GM10266 (cell line): Measurements from ENCODE around the gene CCL17.
"Not testable (repeated sequence)": the region's sequence is repeated elsewhere in the genome, so short reads cannot be mapped to it uniquely, and the experiment has no call there.

ENCODE experiments used
- DNase-seq: peaks from one replicate; pipeline ENCODE4 v3.0.0; 2012; ENCODE audit errors: extremely low spot score
- CTCF ChIP-seq: IDR thresholded peaks from 2 replicates; pipeline ENCODE4 v1.5.1; 2012; ENCODE audit warnings: mild to moderate bottlenecking, low read depth; ENCODE audit not compliant: control insufficient read depth, insufficient read depth; ENCODE audit errors: missing control alignments

The CCL17 gene

DNA sequence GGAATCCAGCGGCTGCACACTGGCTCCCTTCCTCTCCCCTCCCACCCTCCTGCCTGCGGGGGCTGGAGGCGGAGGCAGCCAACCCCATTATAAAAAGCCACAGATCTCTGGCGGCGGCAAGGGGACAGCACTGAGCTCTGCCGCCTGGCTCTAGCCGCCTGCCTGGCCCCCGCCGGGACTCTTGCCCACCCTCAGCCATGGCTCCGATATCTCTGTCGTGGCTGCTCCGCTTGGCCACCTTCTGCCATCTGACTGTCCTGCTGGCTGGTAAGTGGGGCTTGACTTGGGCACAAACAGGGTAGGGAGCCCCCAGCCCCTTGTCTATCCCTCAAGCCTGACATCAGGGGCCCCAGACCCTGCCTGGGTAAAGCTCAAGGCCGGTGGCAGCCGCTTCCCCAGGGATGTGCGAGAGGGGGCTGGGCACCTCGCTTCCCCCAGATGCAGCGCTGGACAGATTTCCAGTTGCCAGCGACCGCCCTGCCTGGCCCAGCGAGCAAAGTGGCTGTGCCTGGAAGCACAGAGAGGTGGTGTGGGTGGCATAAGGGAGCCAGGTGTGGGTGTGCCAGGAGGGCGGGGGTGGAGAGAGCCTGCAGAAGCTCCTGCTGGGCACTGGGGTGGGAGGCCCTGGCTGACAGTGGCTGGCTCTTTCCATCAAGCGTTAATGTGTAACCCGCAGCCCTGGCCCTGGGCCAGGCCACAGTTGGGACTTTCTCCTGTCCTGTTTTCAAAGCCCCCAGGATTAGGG, 32.0 kb upstream of the CCL17 start, which contains the start of gene CX3CL1:
Gene CX3CL1, plus strand, starts transcription at position 119 of the 745 bp plus-strand sequence. Its CDS starts 79 bp downstream, at position 198.
- TF ChIP-seq CTCF: no peak
- no peak for DNase-seq

GRCh38 chr16:57373117-57373947, 31.2 kb upstream of the CCL17 start:
- no peak for DNase-seq
- no peak for TF ChIP-seq CTCF

GRCh38 chr16:57374067-57374534, 30.5 kb upstream of the CCL17 start:
- DNase-seq: no peak
- no peak for TF ChIP-seq CTCF

- not testable (repeated sequence) for DNase-seq
Measured at GRCh38 chr16:57374925-57375465, 29.6 kb upstream of the CCL17 start.

- no peak for DNase-seq
- TF ChIP-seq CTCF: no peak
Measured at GRCh38 chr16:57376313-57376818, 28.2 kb upstream of the CCL17 start.

- TF ChIP-seq CTCF: peak; percentile 25
- DNase-seq: peak; percentile 79
Measured at GRCh38 chr16:57377080-57377841, 27.3 kb upstream of the CCL17 start.

DNA sequence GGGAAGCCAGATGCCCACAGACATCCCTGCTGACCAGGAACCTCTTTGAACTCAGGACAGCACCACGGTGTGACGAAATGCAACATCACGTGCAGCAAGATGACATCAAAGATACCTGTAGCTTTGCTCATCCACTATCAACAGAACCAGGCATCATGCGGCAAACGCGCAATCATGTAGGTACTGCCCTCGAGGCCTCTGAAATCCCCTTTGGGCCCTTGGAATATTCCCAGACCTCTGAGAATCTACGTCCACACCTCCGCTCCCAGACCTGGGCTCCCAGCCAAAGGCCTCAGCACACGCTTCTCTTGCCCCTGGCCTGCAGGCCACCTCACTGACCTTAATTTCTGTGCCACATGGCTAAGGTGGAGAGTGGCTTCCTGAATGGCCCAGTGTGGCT, 25.0 kb upstream of the CCL17 start:
- no peak for DNase-seq
- TF ChIP-seq CTCF: no peak
